H1 (cell line): ENCODE results near the gene TFRC. TPM values are rescaled to one million over a fixed set of nuclear protein-coding genes. Genes with fewer than 3 reads are reported as not detected.

ENCODE experiments used
- CTCF ChIA-PET: fragments of 300-600 bp; sonication (Branson Sonifier 250); formaldehyde crosslinking; loops from one replicate; lab custom pipeline; 2021; ENCODE audit not compliant: partially characterized antibody; lab: Charles Lee
- POLR2A ChIA-PET: fragments of 300-600 bp; sonication (Branson Sonifier 250); formaldehyde crosslinking; loops from one replicate; lab custom pipeline; 2021; ENCODE audit warnings: inconsistent platforms; ENCODE audit not compliant: partially characterized antibody; lab: Charles Lee
- DNase-seq, 2 experiments: peaks; one replicate each; pipeline versions ENCODE4 v3.0.0 to v3.0.0-alpha.2; 2010 to 2022; ENCODE audit warnings: low spot score in 2 of 2, low read depth in 1 of 2, mixed read lengths in 1 of 2
- FAIRE-seq: peaks from 2 replicates; lab custom pipeline; 2011; peaks lifted over from hg19 to GRCh38; lab: Jason Lieb, UNC
- H2AFZ ChIP-seq: 2 replicates; pipeline ENCODE4 v1.8.1; 2012; ENCODE audit warnings: low read length, inconsistent platforms
- H2AK5ac ChIP-seq: 2 replicates; pipeline ENCODE4 v1.6.1; 2013; ENCODE audit warnings: low read depth, low read length
- H2BK120ac ChIP-seq: replicated peaks from 2 replicates; pipeline ENCODE3; 2013; ENCODE audit warnings: low read depth, low read length, inconsistent platforms
- H2BK12ac ChIP-seq: 2 replicates; pipeline ENCODE4 v1.6.1; 2013; ENCODE audit warnings: low read depth, low read length
- H2BK15ac ChIP-seq: 2 replicates; pipeline ENCODE4 v1.6.1; 2013; ENCODE audit warnings: low read length
- H2BK20ac ChIP-seq: 2 replicates; pipeline ENCODE4 v1.6.1; 2013; ENCODE audit warnings: low read length
- H2BK5ac ChIP-seq: 2 replicates; pipeline ENCODE4 v1.6.1; 2013; ENCODE audit warnings: low read depth, low read length
- H3K14ac ChIP-seq: 2 replicates; pipeline ENCODE4 v1.6.1; 2013; ENCODE audit warnings: inconsistent platforms; ENCODE audit not compliant: insufficient read length
- H3K18ac ChIP-seq: 2 replicates; pipeline ENCODE4 v1.6.1; 2013; ENCODE audit warnings: low read length; ENCODE audit errors: extremely low read depth
- H3K23ac ChIP-seq: 2 replicates; pipeline ENCODE4 v1.6.1; 2013; ENCODE audit warnings: inconsistent platforms; ENCODE audit not compliant: insufficient read length
- H3K23me2 ChIP-seq: 2 replicates; pipeline ENCODE4 v1.6.1; 2013; ENCODE audit warnings: low read depth, low read length
- H3K27ac ChIP-seq: 2 replicates; pipeline ENCODE4 v1.6.1; 2011; ENCODE audit warnings: low read depth, low read length, inconsistent platforms
- H3K27me3 ChIP-seq, 4 experiments: replicated peaks in 1 of 4; 1 replicate in 1 of 4; 2 replicates in 3 of 4; pipeline versions ENCODE4 v1.6.1 to v1.8.1; 2011 to 2013; ENCODE audit warnings: low read length in 3 of 4, mild to moderate bottlenecking in 3 of 4, inconsistent platforms in 2 of 4, mixed read lengths in 2 of 4, moderate library complexity in 1 of 4; ENCODE audit not compliant: control insufficient read depth in 3 of 4, insufficient read depth in 3 of 4; ENCODE audit errors: extremely low read depth in 1 of 4
- H3K36me3 ChIP-seq, 4 experiments: 2 replicates each; pipeline versions ENCODE4 v1.6.1 to v1.8.1; 2011 to 2013; ENCODE audit warnings: mild to moderate bottlenecking in 4 of 4, low read length in 3 of 4, moderate library complexity in 2 of 4, control low read depth in 1 of 4, inconsistent platforms in 1 of 4; ENCODE audit not compliant: insufficient read depth in 4 of 4, control insufficient read depth in 2 of 4
- H3K4ac ChIP-seq: replicated peaks from 2 replicates; pipeline ENCODE3; 2013; ENCODE audit warnings: low read length, low read depth, mixed read lengths, inconsistent platforms; ENCODE audit not compliant: insufficient read length
- H3K4me1 ChIP-seq, 4 experiments: replicated peaks in 1 of 4; 1 replicate in 1 of 4; 2 replicates in 3 of 4; pipeline versions ENCODE4 v1.6.1 to v1.8.1; 2011 to 2013; ENCODE audit warnings: low read length in 3 of 4, inconsistent platforms in 2 of 4, mixed read lengths in 1 of 4; ENCODE audit not compliant: insufficient read depth in 4 of 4, control insufficient read depth in 3 of 4
- H3K4me2 ChIP-seq, 2 experiments: 2 replicates each; pipeline versions ENCODE4 v1.6.1 to v1.8.1; 2011 to 2013; ENCODE audit warnings: low read depth in 2 of 2, low read length in 2 of 2, control low read depth in 1 of 2, inconsistent platforms in 1 of 2, mild to moderate bottlenecking in 1 of 2; ENCODE audit not compliant: insufficient read depth in 1 of 2
- H3K4me3 ChIP-seq, 4 experiments: fragments of 200-600, 300-600 bp in 1 of 4; sonication (generic), shearing (Covaris generic), sonication (Bioruptor Twin) in 1 of 4; 2 replicates each; pipeline versions ENCODE4 v1.5.1 to v1.8.1; 2011 to 2016; ENCODE audit warnings: low read length in 4 of 4, low read depth in 3 of 4, control low read depth in 2 of 4, inconsistent platforms in 2 of 4, mild to moderate bottlenecking in 2 of 4, mixed read lengths in 1 of 4, moderate library complexity in 1 of 4; ENCODE audit not compliant: insufficient read depth in 2 of 4; ENCODE audit errors: extremely low read depth in 1 of 4
- H3K56ac ChIP-seq: replicated peaks from 2 replicates; pipeline ENCODE3; 2013; ENCODE audit warnings: low read depth, mild to moderate bottlenecking, mixed read lengths, low read length, inconsistent platforms; ENCODE audit not compliant: insufficient read length
- H3K79me1 ChIP-seq: 2 replicates; pipeline ENCODE4 v1.6.1; 2013; ENCODE audit warnings: low read depth, low read length, control low read depth
- H3K79me2 ChIP-seq, 2 experiments: 2 replicates each; pipeline versions ENCODE4 v1.6.1 to v1.8.1; 2012 to 2013; ENCODE audit warnings: low read length in 2 of 2, mild to moderate bottlenecking in 2 of 2, inconsistent platforms in 1 of 2; ENCODE audit not compliant: insufficient read depth in 2 of 2, control insufficient read depth in 1 of 2
- H3K9ac ChIP-seq, 4 experiments: replicated peaks in 1 of 4; 1 replicate in 1 of 4; 2 replicates in 3 of 4; pipeline versions ENCODE4 v1.6.1 to v1.8.1; 2011 to 2013; ENCODE audit warnings: low read depth in 3 of 4, low read length in 3 of 4, control low read depth in 2 of 4, mild to moderate bottlenecking in 2 of 4, moderate library complexity in 2 of 4, inconsistent platforms in 1 of 4; ENCODE audit errors: extremely low read depth in 1 of 4
- H3K9me3 ChIP-seq, 2 experiments: 2 replicates each; pipeline versions ENCODE4 v1.6.1 to v1.8.1; 2012 to 2013; ENCODE audit warnings: mild to moderate bottlenecking in 2 of 2, moderate library complexity in 2 of 2, control low read depth in 1 of 2, inconsistent platforms in 1 of 2, low read depth in 1 of 2, low read length in 1 of 2, mixed read lengths in 1 of 2; ENCODE audit not compliant: insufficient read depth in 2 of 2
- H4K20me1 ChIP-seq, 2 experiments: replicated peaks in 1 of 2; 2 replicates each; pipeline versions ENCODE3 to v1.8.1; 2011 to 2013; ENCODE audit warnings: inconsistent platforms in 2 of 2, low read length in 2 of 2, mild to moderate bottlenecking in 1 of 2; ENCODE audit not compliant: insufficient read depth in 2 of 2, control insufficient read depth in 1 of 2
- H4K5ac ChIP-seq: 2 replicates; pipeline ENCODE4 v1.6.1; 2013; ENCODE audit warnings: low read length, low read depth, mixed read lengths, inconsistent platforms; ENCODE audit not compliant: insufficient read length
- H4K8ac ChIP-seq: 2 replicates; pipeline ENCODE4 v1.8.0; 2013; ENCODE audit warnings: mild to moderate bottlenecking, moderate library complexity, low read length, inconsistent platforms; ENCODE audit not compliant: insufficient read depth; ENCODE audit errors: extremely low read depth
- H4K91ac ChIP-seq: replicated peaks from 2 replicates; pipeline ENCODE3; 2013; ENCODE audit warnings: low read length, mixed read lengths, inconsistent platforms; ENCODE audit not compliant: insufficient read length
- CBX8 ChIP-seq: fragments of 300-800, 300-1000 bp; sonication (generic); IDR thresholded peaks from 2 replicates; pipeline ENCODE4 v1.7.1; 2016; ENCODE audit warnings: low read depth, low read length, borderline replicate concordance
- CEBPB ChIP-seq: IDR thresholded peaks from 2 replicates; pipeline ENCODE4 v1.6.1; 2012; ENCODE audit warnings: low read depth, low read length
- CTBP2 ChIP-seq: IDR thresholded peaks from 2 replicates; pipeline ENCODE4 v1.7.0; 2011; ENCODE audit warnings: borderline replicate concordance, mild to moderate bottlenecking, moderate library complexity, mixed read lengths, low read length; ENCODE audit not compliant: insufficient read depth, insufficient read length
- EP300 ChIP-seq, 2 experiments: IDR thresholded peaks; 1 replicate in 1 of 2; 2 replicates in 1 of 2; pipeline ENCODE4 v1.6.1; 2011 to 2012; ENCODE audit warnings: low read depth in 2 of 2, low read length in 2 of 2, mild to moderate bottlenecking in 2 of 2, borderline replicate concordance in 1 of 2, inconsistent platforms in 1 of 2, moderate library complexity in 1 of 2
- FOSL1 ChIP-seq: IDR thresholded peaks from 2 replicates; pipeline ENCODE4 v1.6.1; 2011; ENCODE audit warnings: mild to moderate bottlenecking, low read depth, low read length, moderate library complexity; ENCODE audit not compliant: insufficient read depth
- KDM1A ChIP-seq: fragments of 200-600, 300-600 bp; sonication (generic); IDR thresholded peaks from 2 replicates; pipeline ENCODE4 v1.7.1; 2016; ENCODE audit warnings: mild to moderate bottlenecking, low read length, borderline replicate concordance
- MAFK ChIP-seq: IDR thresholded peaks from 2 replicates; pipeline ENCODE4 v1.6.1; 2012; ENCODE audit warnings: low read depth, mild to moderate bottlenecking, improper control_type of control experiment, low read length
- MAX ChIP-seq: IDR thresholded peaks from 2 replicates; pipeline ENCODE4 v1.6.1; 2012; ENCODE audit warnings: inconsistent platforms
- POLR2A ChIP-seq, 2 experiments: IDR thresholded peaks; 1 replicate in 1 of 2; 2 replicates in 1 of 2; pipeline ENCODE4 v1.6.1; 2011; ENCODE audit warnings: low read depth in 2 of 2, low read length in 2 of 2, mild to moderate bottlenecking in 2 of 2; ENCODE audit errors: control extremely low read depth in 1 of 2
- RBBP5 ChIP-seq: IDR thresholded peaks from 2 replicates; pipeline ENCODE4 v1.7.1; 2012; ENCODE audit warnings: low read depth, mild to moderate bottlenecking, inconsistent platforms, low read length, moderate library complexity, borderline replicate concordance
- RXRA ChIP-seq: IDR thresholded peaks from 2 replicates; pipeline ENCODE4 v1.6.1; 2011; ENCODE audit warnings: low read depth, mild to moderate bottlenecking, low read length, moderate library complexity; ENCODE audit not compliant: insufficient read depth
- SIRT6 ChIP-seq: IDR thresholded peaks from one replicate; pipeline ENCODE4 v1.7.1; 2012; ENCODE audit warnings: low read length, inconsistent platforms
- TEAD4 ChIP-seq: IDR thresholded peaks from 2 replicates; pipeline ENCODE4 v1.6.1; 2012; ENCODE audit warnings: low read depth, low read length, inconsistent platforms, mixed read lengths
- WGBS, 2 experiments: shearing (Covaris generic) in 1 of 2; methylation state at CpG; one replicate each; pipeline versions ENCODE4 v1.1.6 to v1.1.7; 2013 to 2015; ENCODE audit warnings: low lambda C conversion rate in 2 of 2, mixed read lengths in 2 of 2, inconsistent platforms in 1 of 2, low coverage in 1 of 2, missing lambda C conversion rate in 1 of 2; ENCODE audit not compliant: insufficient replicate concordance in 2 of 2, insufficient coverage in 1 of 2, insufficient read length in 1 of 2; ENCODE audit errors: extremely low coverage in 1 of 2, missing lambda C conversion rate in 1 of 2; 5-methylcytosine and 5-hydroxymethylcytosine counted together
- polyA plus RNA-seq, 7 experiments: library from polyadenylated mRNA; depleted of rRNA in 3 of 7; stranded (reverse) in 5 of 7; unstranded in 2 of 7; fragments of >200 nt in 5 of 7; fragments of 200-250 nt in 2 of 7; gene quantifications; 1 replicate in 5 of 7; 2 replicates in 1 of 7; 4 replicates in 1 of 7; pipeline versions ENCODE4 v1.2.1 to v1.2.3, GENCODE V29; 2011 to 2013; ENCODE audit warnings: missing spikeins in 2 of 7, mixed read lengths in 2 of 7
- total RNA-seq: library from RNA; stranded (reverse); fragmentation: NEBNext Ultra II Directional; extraction: Animal tissue kit (Norgen Biotek cat#: 25700); gene quantifications from 2 replicates; pipeline ENCODE4 v1.2.1, GENCODE V29; 2021

Gene TFRC
- total and polyA plus RNA-seq, 2 of the 8 experiments (the other 6 are each of a cell fraction or from before 2014, with no cell fraction given) = 67.3 to 161 TPM

- WGBS, 2 experiments = 71% methylated on average over 5 of the region's 5 CpGs; no CpG with 5 or more reads in 1 of the 2 experiments
- Histone ChIP-seq H3K14ac (no peak overlapping the region), H2BK20ac (no peak overlapping the region), H4K8ac (no peak overlapping the region), H2BK12ac (no peak overlapping the region), H3K23me2 (peaks cover 3% of the 10 kb centered on the region; the same call in 1 of the 2 replicates), H4K5ac (no peak overlapping the region), H3K4me1 (no peaks in the 10 kb centered on the region), H3K79me2 (no peaks in the 10 kb centered on the region), H2BK5ac (no peak overlapping the region), H2AFZ (no peak overlapping the region), H2BK120ac (no peak overlapping the region), H3K9me3 (no peaks in the 10 kb centered on the region), H2BK15ac (no peak overlapping the region), H3K79me1 (no peaks in the 10 kb centered on the region), H3K18ac (no peak overlapping the region), H3K4me2 (no peak overlapping the region), H3K4me3 (no peak overlapping the region), H3K9ac (no peak overlapping the region), H3K27me3 (no peaks in the 10 kb centered on the region), H3K27ac (no peak overlapping the region), H3K36me3 (no peaks in the 10 kb centered on the region), H3K56ac (no peak overlapping the region), H3K23ac (no peak overlapping the region), H4K91ac (no peak overlapping the region), H4K20me1 (no peaks in the 10 kb centered on the region), H3K4ac (no peak overlapping the region), H2AK5ac (no peak overlapping the region)
- no peak for DNase-seq
- FAIRE-seq = no peak
- POLR2A ChIA-PET = interaction anchor here (0.8 to 1.0 kb wide), 2 partner anchors 11 to 15 kb away, joined by 3 to 5 read pairs; no protein-coding TSS in a partner anchor
- CTCF ChIA-PET = interaction anchor here (0.7 to 1.5 kb wide), 5 partner anchors 24 to 82 kb away, joined by 3 to 5 read pairs (median 3); no protein-coding TSS in a partner anchor
- TF ChIP-seq RBBP5 = no peak
- TF ChIP-seq FOSL1 = no peak
- TF ChIP-seq POLR2A (IDR thresholded peaks at IDR 0.05; ENCODE audit: control extremely low read depth in 1 of 2, low read depth in 2 of 2, low read length in 2 of 2) = no peak
- no peak for TF ChIP-seq TEAD4
- TF ChIP-seq MAX = no peak
- TF ChIP-seq MAFK = no peak
- no peak for TF ChIP-seq KDM1A
- TF ChIP-seq CTBP2 = no peak
- TF ChIP-seq EP300 (IDR thresholded peaks at IDR 0.05; ENCODE audit: borderline replicate concordance in 1 of 2, low read depth in 2 of 2, low read length in 2 of 2) = no peak
- TF ChIP-seq RXRA = no peak
- no peak for TF ChIP-seq SIRT6
- no peak for TF ChIP-seq CBX8
- TF ChIP-seq CEBPB = no peak
These were observed 15.7 kb upstream of the TFRC start for GRCh38 chr3:196097373-196098154.
